RCC 7860 (cell line): Measurements from ENCODE around the gene XRCC4.
A peak's percentile ranks its signal among the peaks of the same experiment; 100 is the strongest.
"Not testable (repeated sequence)": the region's sequence is repeated elsewhere in the genome, so short reads cannot be mapped to it uniquely, and the experiment has no call there.

Experiments
- DNase-seq: peaks from one replicate; pipeline ENCODE4 v3.0.0-alpha.2; 2015; ENCODE audit warnings: low spot score
- FAIRE-seq: peaks from 2 replicates; lab custom pipeline; 2012; peaks lifted over from hg19 to GRCh38; lab: Jason Lieb, UNC

The XRCC4 gene

GRCh38 chr5:83076742-83077661 is at the start of gene XRCC4, which contains the start of gene TMEM167A:
TSS of gene XRCC4 (plus strand) at chr5:83077547. CDS start at chr5:83104920, 27,373 bp downstream.
TSS of gene TMEM167A (minus strand) at chr5:83077394. CDS start at chr5:83077323, 71 bp downstream.
- DNase-seq (peak; percentile 91), FAIRE-seq (peak; percentile 86)

GRCh38 chr5:83029912-83030311 is 47.4 kb upstream of the XRCC4 start:
- FAIRE-seq = peak; percentile 65
- DNase-seq = peak; percentile 68

GRCh38 chr5:83031381-83031780 is 46.0 kb upstream of the XRCC4 start:
- DNase-seq = no peak
- no peak for FAIRE-seq

- no peak for DNase-seq
- peak; percentile 33 for FAIRE-seq
Measured at GRCh38 chr5:83034036-83034435, 43.3 kb upstream of the XRCC4 start.

- DNase-seq (no peak), FAIRE-seq (no peak)
Measured at GRCh38 chr5:83034528-83035207, 42.7 kb upstream of the XRCC4 start.

GRCh38 chr5:83035373-83036100 is 41.8 kb upstream of the XRCC4 start:
- DNase-seq (no peak), FAIRE-seq (no peak)

GRCh38 chr5:83036991-83037575 is 40.3 kb upstream of the XRCC4 start:
- no peak for FAIRE-seq

GRCh38 chr5:83038924-83039323 is 38.4 kb upstream of the XRCC4 start:
- no peak for FAIRE-seq

More at GRCh38 chr5:83036991-83037575, 40.3 kb upstream of the XRCC4 start:
- DNase-seq = no peak

GRCh38 chr5:83042507-83042906 is 34.8 kb upstream of the XRCC4 start:
- FAIRE-seq = no peak
- no peak for DNase-seq

More at GRCh38 chr5:83038924-83039323, 38.4 kb upstream of the XRCC4 start:
- DNase-seq = no peak

- DNase-seq (no peak), FAIRE-seq (no peak)
Measured at GRCh38 chr5:83044926-83045325, 32.4 kb upstream of the XRCC4 start.

GRCh38 chr5:83048277-83048676 is 29.1 kb upstream of the XRCC4 start:
- DNase-seq (no peak), FAIRE-seq (no peak)

GRCh38 chr5:83048811-83049210 is 28.5 kb upstream of the XRCC4 start:
- no peak for FAIRE-seq
- no peak for DNase-seq

GRCh38 chr5:83049370-83049885 is 27.9 kb upstream of the XRCC4 start:
- DNase-seq (no peak), FAIRE-seq (no peak)

GRCh38 chr5:83050723-83051340 is 26.5 kb upstream of the XRCC4 start:
- FAIRE-seq (no peak), DNase-seq (no peak)

GRCh38 chr5:83055166-83055565 is 22.2 kb upstream of the XRCC4 start:
- no peak for FAIRE-seq
- DNase-seq = no peak

GRCh38 chr5:83058726-83059125 is 18.6 kb upstream of the XRCC4 start:
- DNase-seq (no peak), FAIRE-seq (no peak)

GRCh38 chr5:83059341-83059740 is 18.0 kb upstream of the XRCC4 start:
- DNase-seq (no peak), FAIRE-seq (no peak)

GRCh38 chr5:83066548-83067110 is 10.7 kb upstream of the XRCC4 start:
- FAIRE-seq (no peak), DNase-seq (no peak)

GRCh38 chr5:83067377-83067776 is 10.0 kb upstream of the XRCC4 start:
- not testable (repeated sequence) for DNase-seq, FAIRE-seq
